Measurements from ENCODE around the gene SGMS1. TPM values are rescaled to one million over a fixed set of nuclear protein-coding genes. Genes with fewer than 3 reads are reported as not detected.

SGMS1 gene
- total and polyA plus RNA-seq, 2 donors (not counting 1 experiment from before 2014, with no cell fraction given) = 10.0 to 43.5 TPM

GRCh38 chr10:50281967-50282522 lies 341.7 kb downstream of the SGMS1 start:
- no peak overlapping the region for H3K4me3 Mint-ChIP-seq
- Histone ChIP-seq H2AFZ (ENCODE audit: insufficient read depth, low read depth, low read length, poor library complexity, severe bottlenecking) (no peak overlapping the region), H3K9ac (ENCODE audit: low read length) (no peak overlapping the region), H3K4me3 (ENCODE audit: control extremely low read depth in 1 of 5, extremely low read depth in 1 of 5, insufficient read depth in 1 of 5, low read depth in 2 of 5, low read length in 4 of 5) (no peak overlapping the region), H3K4me1 (ENCODE audit: control insufficient read depth in 2 of 2, insufficient read depth in 2 of 2, low read length in 2 of 2) (no peaks in the 10 kb centered on the region), H3K4me2 (replicated peaks; ENCODE audit: low read depth, low read length, poor library complexity, severe bottlenecking) (no peak overlapping the region), H3K27ac (ENCODE audit: low read length in 2 of 2) (no peak overlapping the region), H3K36me3 (replicated peaks in 1 of 2; ENCODE audit: control extremely low read depth in 1 of 2, control insufficient read depth in 1 of 2, extremely low read depth in 1 of 2, insufficient read depth in 2 of 2, low read length in 1 of 2) (no peaks in the 10 kb centered on the region), H3K27me3 (replicated peaks in 1 of 4; ENCODE audit: control extremely low read depth in 1 of 4, control insufficient read depth in 3 of 4, insufficient read depth in 4 of 4, low read length in 3 of 4) (peaks cover 0 to 8% (median 7%) of the 10 kb centered on the region in 4 experiments), H3K79me2 (ENCODE audit: control insufficient read depth, insufficient read depth, low read length) (no peaks in the 10 kb centered on the region), H3K9me3 (ENCODE audit: control extremely low read depth in 1 of 3, control insufficient read depth in 2 of 3, insufficient read depth in 1 of 3, low read length in 2 of 3) (peaks cover 0 to 3% (median 0%) of the 10 kb centered on the region in 3 donors), H4K20me1 (ENCODE audit: control insufficient read depth, insufficient read depth, low read length, poor library complexity, severe bottlenecking) (no peaks in the 10 kb centered on the region)
- TF ChIP-seq, protein P1, sequence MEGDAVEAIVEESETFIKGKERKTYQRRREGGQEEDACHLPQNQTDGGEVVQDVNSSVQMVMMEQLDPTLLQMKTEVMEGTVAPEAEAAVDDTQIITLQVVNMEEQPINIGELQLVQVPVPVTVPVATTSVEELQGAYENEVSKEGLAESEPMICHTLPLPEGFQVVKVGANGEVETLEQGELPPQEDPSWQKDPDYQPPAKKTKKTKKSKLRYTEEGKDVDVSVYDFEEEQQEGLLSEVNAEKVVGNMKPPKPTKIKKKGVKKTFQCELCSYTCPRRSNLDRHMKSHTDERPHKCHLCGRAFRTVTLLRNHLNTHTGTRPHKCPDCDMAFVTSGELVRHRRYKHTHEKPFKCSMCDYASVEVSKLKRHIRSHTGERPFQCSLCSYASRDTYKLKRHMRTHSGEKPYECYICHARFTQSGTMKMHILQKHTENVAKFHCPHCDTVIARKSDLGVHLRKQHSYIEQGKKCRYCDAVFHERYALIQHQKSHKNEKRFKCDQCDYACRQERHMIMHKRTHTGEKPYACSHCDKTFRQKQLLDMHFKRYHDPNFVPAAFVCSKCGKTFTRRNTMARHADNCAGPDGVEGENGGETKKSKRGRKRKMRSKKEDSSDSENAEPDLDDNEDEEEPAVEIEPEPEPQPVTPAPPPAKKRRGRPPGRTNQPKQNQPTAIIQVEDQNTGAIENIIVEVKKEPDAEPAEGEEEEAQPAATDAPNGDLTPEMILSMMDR (IDR thresholded peaks at IDR 0.05) = no peak
- TF ChIP-seq EZH2 (IDR thresholded peaks at IDR 0.05; ENCODE audit: borderline replicate concordance, insufficient read depth, low read depth, low read length, poor library complexity, severe bottlenecking) = no peak
- DNase-seq (no peak), ATAC-seq (ENCODE audit: low read depth) (no peak)
- H3K27me3 Mint-ChIP-seq = peaks cover 48% of the 10 kb centered on the region
- no peak overlapping the region for H3K27ac Mint-ChIP-seq
- WGBS (ENCODE audit: insufficient coverage) = 88% methylated on average over 3 of the region's 4 CpGs
- H3K9me3 Mint-ChIP-seq (ENCODE audit: insufficient read depth) = no peaks in the 10 kb centered on the region
- intact Hi-C loops (cut with micrococcal nuclease) = no loop called here
- ChIA-PET CTCF (interaction anchor here (1.0 kb wide), 1 partner anchor 9 kb away, joined by 3 read pairs; no protein-coding TSS in a partner anchor), POLR2A (no interaction called here)
- H3K4me1 Mint-ChIP-seq = no peaks in the 10 kb centered on the region

DNA sequence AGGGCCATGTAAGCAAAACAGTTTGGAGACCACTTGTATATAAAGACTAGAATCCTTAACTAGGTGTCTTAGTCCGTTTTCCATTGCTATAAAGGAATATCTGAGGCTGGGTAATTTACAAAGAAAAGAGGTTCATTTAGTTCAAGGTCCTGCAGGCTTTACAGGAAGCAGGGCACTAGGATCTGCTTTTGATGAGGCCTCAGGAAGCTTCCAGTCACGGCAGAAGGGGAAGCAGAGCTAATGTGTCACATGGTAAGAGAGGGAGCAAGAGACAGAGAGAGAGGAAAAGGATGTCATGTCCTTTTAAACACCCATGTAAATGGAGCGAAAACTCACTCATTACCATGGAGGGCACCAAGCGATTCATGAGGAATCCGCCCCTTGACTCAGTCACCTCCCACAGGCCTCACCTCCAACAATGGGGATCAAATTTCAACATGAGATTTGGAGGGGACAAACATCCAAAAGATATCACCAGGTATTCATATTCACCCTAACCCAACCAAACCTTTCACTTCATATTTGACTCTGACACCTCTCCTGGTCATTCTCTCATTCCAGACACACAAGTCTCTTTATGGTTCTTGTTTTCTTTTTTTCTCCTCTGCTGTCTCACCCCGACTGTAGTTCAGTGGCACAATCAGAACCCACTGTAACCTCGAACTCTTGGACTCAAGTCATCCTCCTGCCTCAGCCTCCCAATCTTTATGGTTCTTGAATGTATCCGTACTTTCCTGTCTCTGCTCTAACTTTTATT lies 342.4 kb downstream of the SGMS1 start:
- H3K27me3 Mint-ChIP-seq = peaks cover 55% of the 10 kb centered on the region
- CTCF ChIA-PET = interaction anchor here (1.0 kb wide), 1 partner anchor 8 kb away, joined by 3 read pairs; no protein-coding TSS in a partner anchor
- H2AFZ ChIP-seq (ENCODE audit: insufficient read depth, low read depth, low read length, poor library complexity, severe bottlenecking) = no peak overlapping the region

More for the DNA sequence above, 342.4 kb downstream of the SGMS1 start:
- Mint-ChIP-seq H3K9me3 (ENCODE audit: insufficient read depth) (no peaks in the 10 kb centered on the region), H3K27ac (no peak overlapping the region), H3K4me1 (no peaks in the 10 kb centered on the region), H3K4me3 (no peak overlapping the region)
- no peaks in the 10 kb centered on the region for H3K79me2 ChIP-seq (ENCODE audit: control insufficient read depth, insufficient read depth, low read length)
- POLR2A ChIA-PET = no interaction called here
- H3K9me3 ChIP-seq (ENCODE audit: control extremely low read depth in 1 of 3, control insufficient read depth in 2 of 3, insufficient read depth in 1 of 3, low read length in 2 of 3) = peaks cover 0 to 3% (median 0%) of the 10 kb centered on the region in 3 donors
- H3K4me3 ChIP-seq (ENCODE audit: control extremely low read depth in 1 of 5, extremely low read depth in 1 of 5, insufficient read depth in 1 of 5, low read depth in 2 of 5, low read length in 4 of 5) = no peak overlapping the region
- no peak overlapping the region for H3K9ac ChIP-seq (ENCODE audit: low read length)
- H3K27ac ChIP-seq (ENCODE audit: low read length in 2 of 2) = no peak overlapping the region
- no peaks in the 10 kb centered on the region for H3K36me3 ChIP-seq (replicated peaks in 1 of 2; ENCODE audit: control extremely low read depth in 1 of 2, control insufficient read depth in 1 of 2, extremely low read depth in 1 of 2, insufficient read depth in 2 of 2, low read length in 1 of 2)
- ATAC-seq (ENCODE audit: low read depth) = no peak
- H4K20me1 ChIP-seq (ENCODE audit: control insufficient read depth, insufficient read depth, low read length, poor library complexity, severe bottlenecking) = no peaks in the 10 kb centered on the region
- intact Hi-C loops (cut with micrococcal nuclease) = no loop called here
- H3K4me1 ChIP-seq (ENCODE audit: control insufficient read depth in 2 of 2, insufficient read depth in 2 of 2, low read length in 2 of 2) = no peaks in the 10 kb centered on the region
- DNase-seq = no peak
- peaks cover 0 to 14% (median 9%) of the 10 kb centered on the region in 4 experiments for H3K27me3 ChIP-seq (replicated peaks in 1 of 4; ENCODE audit: control extremely low read depth in 1 of 4, control insufficient read depth in 3 of 4, insufficient read depth in 4 of 4, low read length in 3 of 4)
- no peak overlapping the region for H3K4me2 ChIP-seq (replicated peaks; ENCODE audit: low read depth, low read length, poor library complexity, severe bottlenecking)
- 69% methylated on average over 6 of the region's 8 CpGs for WGBS (ENCODE audit: insufficient coverage)
- no peak for TF ChIP-seq EZH2 (IDR thresholded peaks at IDR 0.05; ENCODE audit: borderline replicate concordance, insufficient read depth, low read depth, low read length, poor library complexity, severe bottlenecking)
- TF ChIP-seq, protein P1 (IDR thresholded peaks at IDR 0.05) = no peak
